K562 (cell line): ENCODE data around the gene RHOF. TPM values are rescaled to one million over a fixed set of nuclear protein-coding genes. Genes with fewer than 3 reads are reported as not detected.

ENCODE experiments used
- ARID4B ChIP-seq: sonication (generic); formaldehyde crosslinking; IDR thresholded peaks from 2 replicates; pipeline ENCODE4 v1.8.0; 2022; ENCODE audit warnings: mild to moderate bottlenecking, missing genetic modification reagents
- CAMTA2 ChIP-seq: fragments of 250-450 bp; sonication (Bioruptor Pico); conservative IDR thresholded peaks from 2 replicates; pipeline ENCODE4 v1.5.1; 2022
- CBX2 ChIP-seq: fragments of 200-600 bp; sonication (generic); IDR thresholded peaks from one replicate; pipeline ENCODE4 v1.6.1; 2012; ENCODE audit warnings: mild to moderate bottlenecking, low read length, inconsistent platforms; ENCODE audit not compliant: insufficient read depth, poor library complexity, severe bottlenecking
- FOXJ3 ChIP-seq: sonication (generic); formaldehyde crosslinking; IDR thresholded peaks from 2 replicates; pipeline ENCODE4 v1.4.0; 2020; ENCODE audit warnings: mild to moderate bottlenecking, missing genetic modification reagents
- L3MBTL2 ChIP-seq: fragments of 450-650 bp; IDR thresholded peaks from 2 replicates; pipeline ENCODE4 v1.6.1; 2016; ENCODE audit warnings: mild to moderate bottlenecking, moderate library complexity
- LARP7 ChIP-seq: fragments of 450-650 bp; IDR thresholded peaks from 2 replicates; pipeline ENCODE4 v1.6.1; 2016
- MAFF ChIP-seq: IDR thresholded peaks from 2 replicates; pipeline ENCODE4 v1.6.1; 2012; ENCODE audit warnings: low read length, improper control_type of control experiment
- MTA1 ChIP-seq: fragments of 450-650 bp; IDR thresholded peaks from 2 replicates; pipeline ENCODE4 v1.6.1; 2017; ENCODE audit warnings: borderline replicate concordance
- NCOA1 ChIP-seq: fragments of 450-650 bp; IDR thresholded peaks from 2 replicates; pipeline ENCODE4 v1.6.1; 2016; ENCODE audit warnings: low read depth
- NFRKB ChIP-seq: fragments of 450-650 bp; IDR thresholded peaks from 2 replicates; pipeline ENCODE4 v1.6.1; 2016; ENCODE audit warnings: low read depth
- NR2F6 ChIP-seq: fragments of 450-650 bp; formaldehyde crosslinking; IDR thresholded peaks from 2 replicates; pipeline ENCODE4 v1.4.0; 2020; ENCODE audit warnings: mild to moderate bottlenecking
- POLR2AphosphoS2 ChIP-seq: IDR thresholded peaks from 2 replicates; pipeline ENCODE4 v1.6.1; 2012; ENCODE audit warnings: low read length, improper control_type of control experiment
- RBBP5 ChIP-seq: fragments of 200-600 bp; sonication (generic); IDR thresholded peaks from 2 replicates; pipeline ENCODE4 v1.6.1; 2012; ENCODE audit warnings: borderline replicate concordance, mild to moderate bottlenecking, low read length, control low read depth, inconsistent platforms; ENCODE audit not compliant: insufficient read depth, poor library complexity, severe bottlenecking
- RCOR1 ChIP-seq, 2 experiments: IDR thresholded peaks; 2 replicates each; pipeline ENCODE4 v1.6.1; 2012; ENCODE audit warnings: low read depth in 2 of 2, low read length in 2 of 2, borderline replicate concordance in 1 of 2, improper control_type of control experiment in 1 of 2
- SMAD1 ChIP-seq: fragments of 150-350 bp; IDR thresholded peaks from 2 replicates; pipeline ENCODE4 v1.6.1; 2014; ENCODE audit warnings: low read length, low read depth; ENCODE audit not compliant: partially characterized antibody
- TCFL5 ChIP-seq: fragments of 250-450 bp; sonication (Bioruptor Pico); conservative IDR thresholded peaks from 2 replicates; pipeline ENCODE4 v1.6.1; 2021; ENCODE audit warnings: mild to moderate bottlenecking, moderate library complexity, matching md5 sums
- TEAD1 ChIP-seq, 2 experiments: fragments of 450-650 bp in 1 of 2; sonication (generic) in 1 of 2; formaldehyde crosslinking; IDR thresholded peaks; 2 replicates each; pipeline versions ENCODE4 v1.4.0 to v1.8.0; 2020 to 2022; ENCODE audit warnings: mild to moderate bottlenecking in 2 of 2, missing genetic modification reagents in 1 of 2
- XRCC5 ChIP-seq: fragments of 200-400 bp; formaldehyde crosslinking; IDR thresholded peaks from 2 replicates; pipeline ENCODE4 v1.6.1; 2017; ENCODE audit warnings: low read depth, mild to moderate bottlenecking, low read length
- ZFX ChIP-seq: sonication (generic); formaldehyde crosslinking; IDR thresholded peaks from 2 replicates; pipeline ENCODE4 v1.8.0; 2022; ENCODE audit warnings: mild to moderate bottlenecking, missing genetic modification reagents, moderate library complexity
- ZNF217 ChIP-seq: sonication (generic); formaldehyde crosslinking; IDR thresholded peaks from 2 replicates; pipeline ENCODE4 v1.8.0; 2022; ENCODE audit warnings: mild to moderate bottlenecking, missing genetic modification reagents
- ZNF3 ChIP-seq: fragments of 250-450 bp; sonication (Bioruptor Pico); IDR thresholded peaks from 2 replicates; pipeline ENCODE4 v1.5.0; 2021; ENCODE audit warnings: mild to moderate bottlenecking, moderate library complexity
- ZNF408 ChIP-seq: fragments of 250-450 bp; sonication (Bioruptor Pico); IDR thresholded peaks from 2 replicates; pipeline ENCODE4 v1.4.0; 2020; ENCODE audit warnings: low read depth, mild to moderate bottlenecking, moderate library complexity
- ZNF444 ChIP-seq: fragments of 250-450 bp; sonication (Bioruptor Pico); IDR thresholded peaks from 2 replicates; pipeline ENCODE4 v1.4.0; 2020; ENCODE audit warnings: mild to moderate bottlenecking, moderate library complexity
- ZNF584 ChIP-seq: fragments of 200-800 bp; sonication (Bioruptor generic); IDR thresholded peaks from 2 replicates; pipeline ENCODE4 v1.6.1; 2016; ENCODE audit warnings: low read depth, mild to moderate bottlenecking, missing genetic modification characterization, missing compliant biosample characterization
- ZNF695 ChIP-seq: fragments of 450-650 bp; formaldehyde crosslinking; IDR thresholded peaks from 2 replicates; pipeline ENCODE4 v1.4.0; 2020; ENCODE audit warnings: mild to moderate bottlenecking, moderate library complexity
- polyA plus RNA-seq, 8 experiments: library from polyadenylated mRNA; depleted of rRNA in 4 of 8; stranded (reverse) in 5 of 8; unstranded in 3 of 8; fragments of >200 nt; fragmentation: Nextera tagmentation in 2 of 8; fragmentation: Illumina TruSeq in 1 of 8; extraction: Ambion mirVana in 2 of 8; extraction: Trizol in 1 of 8; gene quantifications; 2 replicates each; pipeline versions ENCODE4 v1.2.1 to v1.2.3, GENCODE V29; 2011 to 2014; ENCODE audit warnings: inconsistent platforms in 1 of 8, missing spikeins in 1 of 8
- total RNA-seq, 7 experiments: library from RNA; depleted of rRNA in 6 of 7; stranded (reverse); fragments of >200 nt in 6 of 7; fragmentation: Illumina TruSeq in 2 of 7; extraction: Trizol in 2 of 7; gene quantifications; 2 replicates each; pipeline versions ENCODE4 v1.2.1 to v1.2.3, GENCODE V29; 2011 to 2021; ENCODE audit warnings: low replicate concordance in 1 of 7
- TF ChIP-seq, protein P1 (sequence below): fragments of 250-450 bp; sonication (Bioruptor Pico); IDR thresholded peaks from 2 replicates; pipeline ENCODE4 v1.4.0; 2020

The RHOF gene
- total and polyA plus RNA-seq, 9 of the 15 experiments (the other 6 are each of a cell fraction or from before 2014, with no cell fraction given): 0.13 to 10.1 (median 4.0) TPM

DNA sequence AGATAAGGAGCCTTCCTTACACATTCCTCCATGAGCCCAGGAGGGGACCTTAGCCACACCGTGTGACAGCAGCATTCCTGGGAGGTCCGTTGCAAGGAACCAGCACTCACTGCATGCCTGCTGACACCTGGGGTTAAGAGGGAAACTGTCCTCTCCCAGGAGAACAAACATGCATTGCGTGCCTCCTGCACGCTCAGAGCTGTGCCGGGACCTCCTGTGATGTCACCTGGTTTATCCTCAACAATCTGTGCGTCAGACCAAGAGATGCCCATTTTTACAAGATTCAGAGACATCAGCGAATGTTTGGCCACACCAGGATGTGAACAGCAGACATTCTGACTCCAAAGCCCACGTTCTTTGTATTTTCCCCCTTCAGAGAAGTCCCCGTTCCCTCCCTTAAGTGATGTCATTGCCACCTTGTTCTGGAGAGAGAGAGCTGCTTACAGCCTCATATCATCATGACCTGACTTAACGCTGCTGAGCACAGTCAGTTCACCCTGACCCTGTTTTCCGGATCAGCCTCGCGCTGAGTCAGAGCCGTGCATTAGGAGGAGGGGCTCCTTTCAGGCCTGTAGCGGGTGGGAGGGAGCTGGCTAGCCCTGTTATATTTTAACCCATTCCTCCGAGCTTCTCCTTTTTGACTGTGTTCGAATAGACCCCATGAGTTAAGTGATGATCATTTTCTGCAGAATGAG is 44.8 kb downstream of the RHOF start (continued):
- TF ChIP-seq ZNF217: no peak
- TF ChIP-seq ZNF444 (CRISPR knock-in tag): no peak
- TF ChIP-seq ZNF408 (CRISPR knock-in tag): no peak
- no peak for TF ChIP-seq TCFL5 (CRISPR knock-in tag)
- TF ChIP-seq NR2F6 (CRISPR knock-in tag): no peak
- TF ChIP-seq ZNF695 (CRISPR knock-in tag): no peak
- TF ChIP-seq, protein P1, sequence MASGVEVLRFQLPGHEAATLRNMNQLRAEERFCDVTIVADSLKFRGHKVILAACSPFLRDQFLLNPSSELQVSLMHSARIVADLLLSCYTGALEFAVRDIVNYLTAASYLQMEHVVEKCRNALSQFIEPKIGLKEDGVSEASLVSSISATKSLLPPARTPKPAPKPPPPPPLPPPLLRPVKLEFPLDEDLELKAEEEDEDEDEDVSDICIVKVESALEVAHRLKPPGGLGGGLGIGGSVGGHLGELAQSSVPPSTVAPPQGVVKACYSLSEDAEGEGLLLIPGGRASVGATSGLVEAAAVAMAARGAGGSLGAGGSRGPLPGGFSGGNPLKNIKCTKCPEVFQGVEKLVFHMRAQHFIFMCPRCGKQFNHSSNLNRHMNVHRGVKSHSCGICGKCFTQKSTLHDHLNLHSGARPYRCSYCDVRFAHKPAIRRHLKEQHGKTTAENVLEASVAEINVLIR (CRISPR knock-in tag): peak; percentile 66; the same call in 1 of the 2 replicates
- TF ChIP-seq CBX2: no peak
- TF ChIP-seq NFRKB: peak; percentile 51; the same call in 1 of the 2 replicates
- no peak for TF ChIP-seq CAMTA2 (CRISPR knock-in tag)
- TF ChIP-seq MTA1: peak; percentile 73; the same call in 1 of the 2 replicates
- no peak for TF ChIP-seq ZFX
- TF ChIP-seq LARP7: no peak
- TF ChIP-seq FOXJ3 (CRISPR knock-in tag): no peak
- peak; percentile 68 for TF ChIP-seq ARID4B (CRISPR knock-in tag)
- TF ChIP-seq ZNF3 (CRISPR knock-in tag): no peak
- TF ChIP-seq XRCC5: no peak
- TF ChIP-seq MAFF: no peak; the same call in 1 of the 2 replicates
- TF ChIP-seq L3MBTL2: peak; percentile 87
- TF ChIP-seq SMAD1: no peak
- peak; percentile 86 for TF ChIP-seq ZNF584
- 0 out of 4 replicates have a peak, but pooled peaks have one; percentile 5 to 51 for TF ChIP-seq TEAD1 (CRISPR knock-in tag; IDR thresholded peaks at IDR 0.05)
- peak; percentile 97 for TF ChIP-seq NCOA1
- peak; percentile 27 for TF ChIP-seq RBBP5
- TF ChIP-seq RCOR1 (IDR thresholded peaks at IDR 0.05; ENCODE audit: borderline replicate concordance in 1 of 2, low read depth in 2 of 2, low read length in 2 of 2): peak in 1 of 2 experiments; percentile 48; a peak in 1 of 4 replicates
- TF ChIP-seq POLR2AphosphoS2: no peak
